Effector CD4-positive, alpha-beta T cell (primary cell): ENCODE measurements around the gene HAVCR2.
"Not testable (repeated sequence)": the region's sequence is repeated elsewhere in the genome, so short reads cannot be mapped to it uniquely, and the experiment has no call there.

Source experiments
- DNase-seq: peaks from one replicate; pipeline ENCODE4 v3.0.0-alpha.2; 2020

The HAVCR2 gene

GRCh38 chr5:157088342-157088990 lies 20.4 kb downstream of the HAVCR2 start:
- DNase-seq, result no peak

DNA sequence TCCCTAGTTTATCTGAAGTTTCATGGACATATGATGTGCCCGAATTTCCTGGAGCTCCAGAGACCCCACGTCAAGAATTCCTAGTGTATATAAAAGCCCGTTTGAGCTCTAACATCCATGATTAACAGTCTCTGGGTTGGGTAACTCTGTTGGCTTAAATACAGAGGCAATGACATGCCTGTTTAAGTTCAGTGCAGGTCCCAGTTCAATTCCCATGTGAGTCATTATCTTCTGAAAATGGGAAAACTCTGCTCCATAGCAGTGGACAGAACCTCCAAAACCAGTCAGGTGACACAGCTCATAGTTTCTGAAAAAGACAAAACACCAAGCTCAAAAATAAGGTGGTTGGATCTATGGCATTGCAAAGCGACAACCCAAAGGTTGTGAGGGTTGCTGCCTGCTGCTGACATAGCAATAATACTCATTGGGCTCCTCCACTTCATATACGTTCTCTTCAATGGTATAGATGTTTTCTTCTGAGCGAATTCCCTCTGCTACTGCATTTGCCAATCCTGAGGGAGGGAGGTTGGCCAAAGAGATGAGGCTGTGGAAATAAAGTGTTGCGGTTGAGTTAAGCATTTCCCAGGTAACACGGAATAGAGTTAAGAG lies 22.0 kb downstream of the HAVCR2 start:
- no peak for DNase-seq

DNA sequence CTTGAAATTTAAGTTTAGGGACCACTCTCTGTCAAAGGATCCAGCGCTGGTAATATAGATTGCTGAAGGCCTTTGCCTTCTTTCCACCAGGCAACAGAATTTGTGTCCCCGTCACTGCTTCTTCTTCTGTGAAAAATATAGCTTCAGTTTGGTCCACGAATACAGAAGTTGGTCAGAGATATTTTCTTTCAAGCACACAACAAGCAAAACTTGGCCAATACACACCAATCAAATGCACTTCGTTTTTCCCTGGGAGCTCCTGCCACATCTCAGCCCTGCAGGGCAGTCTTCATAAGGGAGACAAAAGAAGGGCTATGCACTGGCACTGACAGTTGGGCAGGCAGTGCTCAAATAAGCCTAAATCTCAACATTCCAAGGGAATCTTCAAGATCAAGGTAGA lies 22.9 kb downstream of the HAVCR2 start:
- DNase-seq, result no peak

- no peak for DNase-seq
Measured at GRCh38 chr5:157080286-157080685, 28.6 kb downstream of the HAVCR2 start.

DNA sequence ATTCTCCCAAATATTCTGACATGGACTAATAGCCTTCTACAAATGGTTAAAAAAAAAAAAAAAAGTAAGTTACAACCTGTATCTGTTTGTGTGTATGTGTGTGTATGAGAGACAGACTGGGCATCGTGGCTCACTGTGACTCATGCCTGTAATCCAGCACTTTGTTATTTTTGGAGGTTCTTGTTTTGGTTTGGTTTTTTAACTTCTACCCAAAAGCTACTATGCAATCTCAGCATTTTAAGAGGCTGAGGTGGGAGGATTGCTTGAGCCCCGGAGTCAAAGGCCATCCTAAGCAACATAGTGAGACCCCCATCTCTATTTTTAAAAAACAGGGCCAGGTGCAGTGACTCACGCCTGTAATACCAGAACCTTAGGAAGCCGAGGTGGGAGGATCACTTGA lies 32.3 kb downstream of the HAVCR2 start:
- no peak for DNase-seq

- no peak for DNase-seq
Measured at GRCh38 chr5:157072508-157072907, 36.3 kb downstream of the HAVCR2 start.

GRCh38 chr5:157069949-157070348 lies 38.9 kb downstream of the HAVCR2 start:
- DNase-seq, result no peak

DNA sequence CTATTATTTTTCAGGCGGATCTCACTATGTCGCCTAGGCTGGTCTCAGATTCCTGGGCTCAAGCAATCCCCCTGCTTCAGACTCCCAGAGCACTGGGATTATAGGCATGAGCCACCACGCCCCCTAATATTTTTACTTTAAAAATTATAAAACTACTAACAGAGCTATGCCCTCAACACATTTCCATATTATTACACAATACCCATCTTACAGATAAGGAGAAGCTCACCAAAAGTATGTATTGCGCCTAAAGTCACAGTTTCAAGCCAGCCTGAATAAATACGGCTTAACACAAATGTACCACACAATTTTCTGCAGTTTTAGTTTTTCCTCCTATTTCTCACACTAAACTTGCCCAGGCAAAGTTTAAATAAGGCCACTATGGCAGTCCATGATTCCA lies 40.1 kb downstream of the HAVCR2 start:
- no peak for DNase-seq

GRCh38 chr5:157068339-157068738 lies 40.5 kb downstream of the HAVCR2 start:
- no peak for DNase-seq

DNA sequence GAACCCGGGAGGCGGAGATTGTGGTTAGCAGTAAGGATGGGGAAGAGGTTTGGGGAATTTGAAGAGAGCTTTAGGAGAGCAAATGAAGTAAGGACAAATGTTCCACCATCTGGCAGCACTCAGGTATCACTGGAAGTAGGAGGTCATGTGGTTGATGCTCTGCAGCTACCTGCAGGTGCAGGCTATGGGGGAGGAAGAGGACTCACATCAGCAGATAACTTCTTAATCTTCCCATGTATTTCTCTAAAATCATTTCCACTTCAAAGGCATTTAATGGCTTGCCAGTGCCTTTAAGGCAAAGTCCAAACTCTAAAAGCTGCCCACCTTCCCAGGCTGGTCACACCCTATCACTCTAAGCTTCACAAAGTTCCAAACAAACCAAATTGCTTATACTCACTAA lies 41.8 kb downstream of the HAVCR2 start:
- no peak for DNase-seq

- no peak for DNase-seq
Measured at GRCh38 chr5:157066080-157066479, 42.8 kb downstream of the HAVCR2 start.

- no peak for DNase-seq
Measured at GRCh38 chr5:157063776-157064430, 44.9 kb downstream of the HAVCR2 start.

DNA sequence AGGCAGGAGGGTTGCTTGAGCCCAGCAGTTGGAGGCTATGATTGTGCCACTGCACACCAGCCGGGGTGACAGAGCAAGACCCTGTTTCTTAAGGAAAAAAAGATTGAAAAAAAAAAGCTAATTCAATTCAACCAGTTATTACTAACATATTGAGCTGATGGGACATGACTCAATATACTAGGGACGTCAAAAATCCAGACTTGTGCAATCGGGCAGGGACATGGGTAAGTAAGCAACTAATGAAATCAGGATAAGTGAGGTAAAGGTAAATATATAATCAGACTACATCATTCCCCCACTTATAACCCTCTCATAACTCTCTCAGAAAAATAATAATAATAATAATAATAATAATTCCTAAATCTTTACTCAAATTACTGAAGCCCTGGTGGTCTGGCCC lies 49.0 kb downstream of the HAVCR2 start:
- DNase-seq, result no peak

GRCh38 chr5:157059093-157059539 lies 49.7 kb downstream of the HAVCR2 start, which contains the start of gene HAVCR1:
Gene HAVCR1, minus strand, starts transcription at chr5:157059116. Its CDS starts 1,173 bp downstream, at chr5:157057943.
- no peak for DNase-seq

GRCh38 chr5:157057459-157058370 lies 51.1 kb downstream of the HAVCR2 start:
- DNase-seq, result no peak

DNA sequence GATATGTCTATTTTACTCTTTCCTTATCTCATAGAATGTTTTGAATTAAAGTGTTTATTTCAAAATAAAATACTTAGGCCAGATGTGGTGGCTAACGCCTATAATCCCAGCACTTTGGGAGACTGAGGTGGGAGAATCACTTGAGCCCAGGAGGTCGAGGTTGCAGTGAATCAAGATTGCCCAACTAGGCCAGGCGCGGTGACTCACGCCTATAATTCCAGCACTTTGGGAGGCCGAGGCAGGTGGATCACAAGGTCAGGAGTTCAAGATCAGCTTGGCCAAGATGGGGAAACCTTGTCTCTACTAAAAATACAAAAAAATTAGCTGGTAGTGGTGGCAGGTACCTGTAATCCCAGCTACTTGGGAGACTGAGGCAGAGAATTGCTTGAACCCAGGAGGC lies 52.0 kb downstream of the HAVCR2 start:
- DNase-seq, result not testable (repeated sequence)

GRCh38 chr5:157051604-157052245 lies 57.1 kb downstream of the HAVCR2 start:
- no peak for DNase-seq

DNA sequence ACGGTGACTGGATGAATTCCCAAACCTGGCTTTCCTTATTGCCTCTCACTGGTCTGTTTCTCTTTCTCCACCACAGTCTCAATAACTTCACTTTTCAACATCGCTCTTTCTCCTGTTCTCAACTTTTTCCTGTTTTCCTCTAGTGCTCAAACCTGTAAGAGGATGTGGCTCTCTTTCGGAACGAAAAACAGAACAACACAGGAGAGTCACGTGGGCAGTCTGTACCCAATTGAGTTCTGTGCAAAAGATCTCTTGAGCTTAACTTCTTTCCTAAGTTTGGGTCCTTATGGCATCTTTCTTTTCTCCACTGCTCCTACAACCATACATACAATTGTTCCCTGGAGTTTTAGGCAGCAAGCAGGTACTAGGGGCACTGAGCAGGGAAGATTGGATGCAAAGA lies 58.8 kb downstream of the HAVCR2 start:
- no peak for DNase-seq

GRCh38 chr5:157049605-157050004 lies 59.2 kb downstream of the HAVCR2 start:
- DNase-seq, result no peak

GRCh38 chr5:157047898-157048297 lies 60.9 kb downstream of the HAVCR2 start:
- DNase-seq, result no peak

GRCh38 chr5:157047016-157047415 lies 61.8 kb downstream of the HAVCR2 start:
- DNase-seq, result not testable (repeated sequence)

- DNase-seq, result no peak
Measured at GRCh38 chr5:157046041-157046440, 62.8 kb downstream of the HAVCR2 start.

- DNase-seq, result no peak
Measured at GRCh38 chr5:157045601-157046000, 63.2 kb downstream of the HAVCR2 start.
